ENCODE measurements around the gene GTF2A2. TPM values are rescaled to one million over a fixed set of nuclear protein-coding genes. Genes with fewer than 3 reads are reported as not detected.

Gene GTF2A2
- total and polyA plus RNA-seq, 5 experiments from 2014 or later = 62.0 to 136 (median 97.2) TPM

DNA sequence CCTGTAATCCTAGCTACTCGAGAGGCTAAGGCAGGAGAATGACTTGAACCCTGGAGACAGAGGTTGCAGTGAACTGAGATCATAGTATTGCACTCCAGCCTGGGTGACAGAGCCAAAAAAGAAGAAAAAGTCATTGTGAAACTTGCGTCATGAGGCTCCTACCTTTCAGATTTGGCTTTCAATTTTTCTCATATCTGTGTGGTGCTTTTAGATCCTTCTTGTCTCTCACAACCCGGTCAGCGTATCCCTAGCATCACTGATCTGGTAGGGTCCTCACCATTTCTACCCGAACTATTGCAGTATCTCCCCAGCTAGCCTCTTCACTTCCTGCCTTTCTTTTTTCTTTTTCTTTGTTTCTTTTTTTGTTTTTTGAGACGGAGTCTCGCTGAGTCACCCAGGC, 67.3 kb downstream of the GTF2A2 start:
- Mint-ChIP-seq H3K27me3 (peaks cover 0 to 8% (median 4%) of the 10 kb centered on the region in 5 donors), H3K9me3 (no peaks in the 10 kb centered on the region), H3K4me1 (peaks cover 3 to 12% (median 9%) of the 10 kb centered on the region in 4 donors), H3K4me3 (peak overlapping the region in 1 of 10 donors; percentile 52), H3K36me3 (no peaks in the 10 kb centered on the region), H3K27ac (no peak overlapping the region)
- POLR2A ChIA-PET = no interaction called here
- DNase-seq (no peak), ATAC-seq (no peak)

Other genes starting within 250 kb of the GTF2A2 start
- under 1 TPM; 0.14 to 0.21 TPM for gene FAM81A, start 219.3 kb downstream of the GTF2A2 start, total RNA-seq
- gene FAM81A, start 219.3 kb downstream of the GTF2A2 start, polyA plus RNA-seq = not detected
- gene GCNT3, start 45.7 kb downstream of the GTF2A2 start, total RNA-seq = not detected
- not detected for gene GCNT3, start 45.7 kb downstream of the GTF2A2 start, polyA plus RNA-seq
- 100 to 1,000 TPM; 107 to 118 TPM for gene BNIP2, start 31.8 kb upstream of the GTF2A2 start, total RNA-seq
- gene BNIP2, start 31.8 kb upstream of the GTF2A2 start, polyA plus RNA-seq = 10 to 100 TPM; 92.2 to 93.4 (median 92.2) TPM